H54 (cell line): ENCODE measurements around the gene ITIH5.
"Not testable (repeated sequence)": the region's sequence is repeated elsewhere in the genome, so short reads cannot be mapped to it uniquely, and the experiment has no call there.

Experiments
- DNase-seq: peaks from one replicate; pipeline ENCODE4 v3.0.0; 2011; ENCODE audit warnings: low spot score, mixed read lengths; ENCODE audit not compliant: insufficient read length
- FAIRE-seq: peaks from 3 replicates; lab custom pipeline; 2011; peaks lifted over from hg19 to GRCh38; lab: Jason Lieb, UNC
- POLR2A ChIP-seq: IDR thresholded peaks from 2 replicates; pipeline ENCODE4 v1.6.1; 2011; ENCODE audit warnings: low read depth, mild to moderate bottlenecking, low read length

ITIH5 gene

DNA sequence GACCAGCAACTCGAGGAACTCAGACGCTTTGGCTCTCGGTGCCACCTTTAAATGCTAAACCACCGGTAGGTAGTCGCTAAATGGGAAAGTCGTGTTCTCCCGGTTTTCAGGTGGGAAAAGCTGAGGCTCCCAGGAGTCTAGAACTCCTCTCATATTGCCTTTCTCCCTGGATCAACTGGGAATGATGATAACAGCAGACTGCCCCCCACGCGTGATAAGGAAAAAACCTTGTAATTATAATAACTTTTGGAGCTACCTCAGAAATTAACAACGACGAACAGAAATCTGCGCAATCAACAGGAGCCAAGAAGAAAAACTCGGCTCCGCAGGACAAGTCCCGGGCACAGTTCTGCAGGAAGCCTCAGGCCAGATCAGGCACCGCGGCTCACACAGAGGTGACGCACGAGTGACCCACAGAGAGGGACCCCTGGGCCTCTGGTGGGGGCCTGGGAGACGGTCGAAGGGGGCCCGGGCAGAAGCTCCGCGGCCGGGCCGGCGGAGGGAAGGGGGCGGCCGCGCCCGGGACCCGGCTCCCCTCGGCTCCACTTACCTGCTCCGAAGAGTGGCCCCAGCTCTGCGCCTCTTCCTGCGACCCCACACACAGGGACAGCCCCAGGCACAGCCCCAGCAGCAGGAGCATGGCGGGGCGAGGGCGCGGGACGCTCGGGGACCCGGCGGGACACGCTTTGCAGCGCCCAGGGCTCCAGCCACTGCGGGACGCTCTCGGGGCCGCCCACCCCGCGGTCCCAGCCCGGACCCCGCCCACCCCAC is at the start of gene ITIH5:
Gene ITIH5, minus strand, starts transcription at position 714 of the 771 bp plus-strand sequence. Its CDS starts 74 bp downstream, at position 640.
- no peak for DNase-seq
- no peak for FAIRE-seq
- no peak for TF ChIP-seq POLR2A

DNA sequence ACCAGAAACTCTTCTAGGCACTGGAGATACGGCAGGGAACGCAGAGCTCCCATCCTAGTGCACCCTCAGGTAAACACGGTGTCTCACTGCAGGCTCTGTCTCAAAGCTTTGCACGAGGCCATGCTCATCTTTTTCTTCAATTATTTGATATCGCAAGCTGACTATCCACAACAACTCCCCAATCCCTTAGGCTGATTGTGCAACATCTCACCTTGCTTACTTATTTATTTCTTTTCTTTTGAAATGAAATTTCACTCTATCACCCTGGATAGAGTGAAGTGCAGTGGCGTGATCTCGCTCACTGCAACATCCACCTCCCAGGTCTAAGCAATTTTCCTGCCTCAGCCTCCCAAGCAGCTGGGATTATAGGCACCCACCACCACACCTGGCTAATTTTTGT is 48.7 kb upstream of the ITIH5 start:
- no peak for TF ChIP-seq POLR2A
- no peak for FAIRE-seq
- no peak for DNase-seq

DNA sequence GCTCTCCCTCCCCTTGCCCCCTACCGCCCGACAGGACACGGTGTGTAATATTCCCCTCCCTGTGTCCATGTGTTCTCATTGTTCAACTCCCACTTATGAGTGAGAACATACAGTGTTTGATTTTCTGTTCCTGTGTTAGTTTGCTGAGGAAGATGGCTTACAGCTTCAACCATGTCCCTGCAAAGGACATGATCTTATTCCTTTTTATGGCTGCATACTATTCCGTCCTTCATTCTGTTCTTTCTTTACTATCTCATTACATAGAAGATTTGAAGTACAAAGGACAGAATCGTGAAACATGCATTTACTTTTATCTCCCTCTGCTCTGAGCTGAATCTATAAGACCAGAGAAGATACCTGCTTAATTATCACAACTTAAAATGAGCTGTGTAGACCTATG is 44.3 kb upstream of the ITIH5 start:
- FAIRE-seq, DNase-seq: not testable (repeated sequence)

DNA sequence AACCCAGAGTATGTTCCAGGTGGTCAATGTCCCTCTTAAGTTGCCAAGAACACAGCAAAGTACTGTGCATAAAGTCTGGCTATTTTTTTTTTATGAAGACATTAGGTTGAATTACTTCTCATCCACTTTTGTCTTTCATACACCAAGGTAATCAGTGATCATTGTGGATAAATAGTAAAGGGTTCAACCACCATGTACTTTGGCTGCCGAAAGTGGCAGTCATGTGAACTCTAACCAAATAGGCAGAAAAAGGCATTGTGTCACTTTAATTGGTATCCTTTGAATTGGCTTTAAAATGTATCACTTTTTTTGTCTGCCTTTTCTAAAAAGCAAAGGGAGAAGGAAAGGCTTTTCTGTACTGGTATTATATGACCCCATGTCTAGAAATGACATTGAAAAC is 43.7 kb upstream of the ITIH5 start:
- DNase-seq (no peak), FAIRE-seq (no peak)
- no peak for TF ChIP-seq POLR2A

DNA sequence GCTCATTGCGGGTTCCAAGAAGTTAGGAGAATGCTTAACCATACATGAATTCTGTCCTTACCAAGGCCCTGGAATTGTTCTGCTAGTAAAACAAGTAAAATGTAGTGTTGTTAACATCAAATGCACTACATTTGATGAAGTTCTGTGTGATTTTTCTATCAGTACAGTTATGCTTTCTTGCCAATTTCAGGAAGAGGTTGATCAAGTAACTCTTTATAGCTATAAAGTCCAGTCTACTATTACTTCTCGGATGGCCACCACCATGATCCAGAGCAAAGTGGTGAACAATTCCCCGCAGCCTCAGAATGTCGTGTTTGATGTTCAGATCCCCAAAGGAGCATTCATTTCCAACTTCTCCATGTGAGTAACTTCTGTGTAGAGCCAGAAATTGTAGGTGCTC is 42.1 kb upstream of the ITIH5 start:
- no peak for TF ChIP-seq POLR2A
- DNase-seq (no peak), FAIRE-seq (no peak)

DNA sequence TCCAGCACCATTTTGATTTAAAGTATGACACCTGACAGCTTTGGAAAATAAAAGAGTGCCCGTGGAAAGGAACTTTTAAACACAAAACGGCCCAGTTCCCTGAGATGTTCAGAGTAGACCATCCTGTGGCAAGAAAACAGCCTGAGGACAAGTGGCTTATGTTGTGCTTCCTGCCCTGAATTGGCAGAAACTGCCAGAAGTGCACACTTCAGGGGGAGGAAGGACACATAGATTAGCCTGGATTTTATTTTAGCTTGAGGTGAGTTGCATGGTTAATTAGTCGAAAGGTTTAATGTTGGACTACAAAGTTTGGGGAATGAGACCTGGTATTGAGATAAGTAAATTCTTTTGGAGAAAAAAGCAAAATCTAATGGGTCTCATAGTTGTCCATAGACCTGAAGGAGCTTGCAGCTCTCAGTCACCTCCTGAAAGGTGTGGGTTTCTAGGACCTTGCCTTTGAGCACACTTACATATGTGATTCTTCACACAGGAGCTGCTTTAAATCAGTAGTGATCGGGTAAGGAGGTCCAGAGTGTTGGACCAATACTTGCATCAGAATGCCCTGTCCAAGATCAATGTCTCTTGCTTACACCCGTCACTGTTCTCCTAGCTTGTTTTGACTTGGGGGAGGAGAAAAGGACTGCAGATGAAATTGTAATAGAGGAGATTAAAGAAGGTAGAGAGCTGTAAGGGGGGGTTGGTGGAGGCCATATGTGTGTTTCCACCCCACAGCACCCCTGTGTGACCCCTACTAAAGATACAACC is 41.3 kb upstream of the ITIH5 start:
- no peak for DNase-seq
- TF ChIP-seq POLR2A = no peak
- FAIRE-seq = no peak

DNA sequence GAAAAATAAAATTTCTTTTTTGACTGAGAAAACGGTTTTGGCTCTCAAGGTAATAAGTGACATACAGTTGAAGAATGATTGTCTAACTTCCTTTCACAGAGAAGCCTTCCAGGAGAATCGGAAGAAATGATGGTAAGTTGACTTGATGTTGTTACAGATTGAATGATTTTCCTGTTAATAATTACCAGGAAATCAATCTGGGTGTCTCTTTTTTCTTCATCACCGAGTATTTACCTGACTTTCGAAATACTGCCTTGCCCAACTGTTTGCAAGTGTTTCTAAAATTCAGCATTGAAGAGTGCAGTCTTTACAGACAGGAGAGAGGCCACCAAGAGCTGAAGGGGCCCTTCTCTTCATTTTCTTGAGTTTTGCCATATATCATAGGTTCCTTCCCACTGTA is 40.3 kb upstream of the ITIH5 start:
- no peak for TF ChIP-seq POLR2A
- no peak for FAIRE-seq
- no peak for DNase-seq

DNA sequence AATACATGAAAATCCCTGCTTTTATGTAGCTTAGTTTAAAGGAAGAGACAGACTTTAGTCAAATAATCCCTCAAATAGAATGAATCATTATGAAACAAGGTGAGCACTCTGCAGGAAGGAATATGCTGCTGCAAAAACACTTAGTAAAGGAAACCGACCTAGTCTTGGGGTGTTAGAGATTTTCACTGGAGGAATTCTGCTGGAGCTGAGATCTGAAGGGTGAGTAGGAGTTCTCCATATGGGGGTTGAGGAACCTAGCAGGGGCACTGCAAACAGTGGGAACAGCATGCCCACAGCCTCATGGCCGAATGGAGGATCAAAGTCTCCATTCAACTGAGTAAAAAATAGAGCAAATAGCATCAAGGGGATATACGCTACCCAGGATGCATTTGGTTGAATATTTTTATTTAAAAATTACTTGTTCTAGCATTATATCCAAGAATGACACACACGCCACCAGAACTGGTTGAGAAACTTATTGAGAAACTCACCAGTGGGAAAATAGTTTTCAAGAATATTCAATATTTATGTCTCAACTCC is 39.8 kb upstream of the ITIH5 start:
- no peak for DNase-seq
- no peak for TF ChIP-seq POLR2A
- no peak for FAIRE-seq

DNA sequence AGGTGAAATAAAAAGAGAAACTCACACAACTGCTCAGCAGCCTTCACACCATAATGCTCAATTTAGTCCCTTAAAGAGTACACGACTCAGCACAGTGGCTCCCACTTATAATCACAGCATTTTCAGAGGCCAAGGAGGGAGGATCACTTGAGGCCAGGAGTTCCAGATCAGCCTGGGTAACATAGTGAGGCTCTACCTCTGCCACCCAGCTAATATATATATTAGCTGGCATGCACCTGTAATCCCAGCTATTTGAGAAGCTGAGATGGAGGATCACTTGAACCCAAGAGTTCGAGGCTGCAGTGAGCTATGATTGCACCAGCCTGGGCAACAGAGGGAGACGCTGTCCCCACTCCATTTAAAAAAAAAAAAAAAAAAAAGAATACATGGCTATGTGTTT is 38.6 kb upstream of the ITIH5 start:
- FAIRE-seq (no peak), DNase-seq (no peak)
- TF ChIP-seq POLR2A = no peak

DNA sequence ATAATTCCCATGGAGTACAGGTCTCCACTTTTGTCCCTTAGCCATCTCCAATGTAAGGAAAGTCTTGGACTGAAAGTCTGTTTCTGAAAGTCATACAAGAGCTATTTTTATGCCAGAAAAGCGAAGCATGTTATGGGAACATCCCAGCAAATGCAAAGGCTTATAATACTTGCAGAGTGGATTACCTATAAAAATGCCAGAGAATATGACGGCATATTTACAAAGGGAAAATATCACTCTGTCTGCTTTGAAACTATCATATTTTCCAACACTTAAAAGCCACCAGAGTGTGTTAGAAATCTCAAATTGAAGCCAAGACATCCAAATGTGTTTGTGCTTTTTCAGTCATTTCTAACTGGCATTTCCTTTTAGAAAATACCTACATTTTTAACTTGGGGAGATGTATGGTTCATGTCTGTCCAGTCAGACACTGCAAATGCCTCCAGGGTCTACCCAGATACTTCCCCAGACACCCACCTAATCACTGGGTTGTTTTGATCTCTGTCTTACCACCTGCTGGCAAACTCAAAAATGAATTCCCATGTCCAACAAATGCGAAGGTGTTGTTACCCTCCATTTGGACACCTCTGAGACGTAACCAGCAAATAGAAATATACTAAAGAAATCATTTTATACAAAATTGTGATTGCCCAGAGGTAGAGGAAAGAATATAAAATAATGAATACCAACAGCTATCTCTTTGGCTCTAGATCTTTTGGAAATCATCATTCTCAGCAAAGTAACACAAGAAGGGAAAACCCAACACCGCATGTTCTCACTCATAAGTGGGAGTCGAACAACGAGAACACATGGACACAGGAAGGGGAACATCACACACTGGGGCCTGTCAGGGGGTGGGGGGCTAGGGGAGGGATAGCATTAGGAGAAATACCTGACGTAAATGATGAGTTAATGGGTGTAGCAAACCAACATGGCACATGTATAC is 37.6 kb upstream of the ITIH5 start:
- TF ChIP-seq POLR2A = no peak
- no peak for FAIRE-seq
- no peak for DNase-seq

DNA sequence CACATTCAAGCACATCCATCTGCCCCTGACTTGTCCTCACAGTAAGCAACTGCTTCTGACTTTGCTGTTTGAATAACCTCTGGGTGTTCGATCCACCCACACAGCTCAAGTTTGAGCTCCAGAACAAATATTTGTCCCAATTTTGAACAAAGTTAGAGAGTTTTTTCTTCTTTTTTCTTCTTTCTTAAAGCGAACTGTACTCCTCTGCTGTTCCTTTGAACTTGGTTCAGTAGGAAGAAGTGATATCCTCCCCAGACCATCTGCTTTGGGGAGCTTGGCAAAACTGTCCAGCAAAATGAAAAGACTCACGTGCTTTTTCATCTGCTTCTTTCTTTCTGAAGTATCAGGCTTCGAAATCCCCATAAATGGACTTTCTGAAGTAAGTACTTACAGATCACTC is 36.4 kb upstream of the ITIH5 start, which contains the start of gene ITIH2:
Gene ITIH2, plus strand, starts transcription at position 177 of the 400 bp plus-strand sequence. Its CDS starts 119 bp downstream, at position 296.
- no peak for DNase-seq
- no peak for FAIRE-seq
- TF ChIP-seq POLR2A = no peak

DNA sequence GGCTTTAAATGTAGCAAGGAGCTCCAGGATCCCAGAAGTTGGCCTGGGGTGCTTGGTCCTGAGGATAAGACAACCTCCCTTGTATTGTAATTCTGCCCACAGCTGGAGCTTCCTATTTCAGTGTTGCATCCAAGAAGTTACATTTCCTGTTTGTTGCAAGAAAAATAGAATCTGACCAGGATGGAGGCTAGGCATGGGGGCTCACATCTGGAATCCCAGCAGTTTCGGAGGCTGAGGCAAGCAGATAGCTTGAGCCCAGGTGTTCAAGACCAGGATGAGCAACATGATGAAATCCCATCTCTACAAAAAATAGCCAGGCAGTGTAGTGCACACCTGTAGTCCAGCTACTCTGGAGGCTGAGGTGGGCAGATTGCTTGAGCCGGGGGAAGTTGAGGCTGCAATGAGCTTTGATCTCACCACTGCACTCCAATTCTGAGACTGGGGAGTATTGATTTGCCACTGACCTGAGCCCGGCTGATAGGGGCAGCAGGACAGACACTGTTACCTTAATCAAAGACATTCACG is 35.6 kb upstream of the ITIH5 start:
- DNase-seq (no peak), FAIRE-seq (no peak)
- no peak for TF ChIP-seq POLR2A

DNA sequence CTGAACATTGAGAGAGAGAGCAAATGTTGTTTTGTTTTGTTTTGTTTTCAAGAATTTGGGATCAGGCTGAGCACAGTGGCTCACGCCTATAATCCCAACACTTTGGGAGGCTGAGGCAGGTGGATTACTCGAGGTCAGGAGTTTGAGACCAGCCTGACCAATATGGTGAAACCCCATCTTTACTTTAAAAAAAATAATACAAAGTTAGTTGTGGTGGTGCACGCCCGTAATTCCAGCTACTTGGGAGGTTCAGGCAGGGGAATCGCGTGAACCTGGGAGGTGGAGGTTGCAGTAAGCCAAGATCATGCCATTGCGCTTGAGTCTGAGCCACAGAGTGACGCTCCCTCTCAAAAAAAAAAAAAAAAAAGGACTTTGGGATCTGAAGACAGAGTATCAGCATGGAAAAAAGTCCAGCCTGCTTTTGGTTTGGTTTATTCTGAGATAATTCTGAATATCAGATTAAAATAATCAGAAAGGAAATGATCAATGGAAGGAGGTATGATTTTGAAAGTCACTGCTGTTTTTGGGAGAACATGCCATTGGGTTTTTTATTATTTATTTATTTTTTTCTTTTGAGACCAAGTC is 34.5 kb upstream of the ITIH5 start:
- DNase-seq (no peak), FAIRE-seq (no peak)
- TF ChIP-seq POLR2A = no peak
